Fibroblast of upper back skin (primary cell): ENCODE data around the gene NNT.
"Not testable (repeated sequence)": the region's sequence is repeated elsewhere in the genome, so short reads cannot be mapped to it uniquely, and the experiment has no call there.

ENCODE experiments used
- DNase-seq: peaks from one replicate; pipeline ENCODE4 v3.0.0-alpha.2; 2013

NNT gene

DNA sequence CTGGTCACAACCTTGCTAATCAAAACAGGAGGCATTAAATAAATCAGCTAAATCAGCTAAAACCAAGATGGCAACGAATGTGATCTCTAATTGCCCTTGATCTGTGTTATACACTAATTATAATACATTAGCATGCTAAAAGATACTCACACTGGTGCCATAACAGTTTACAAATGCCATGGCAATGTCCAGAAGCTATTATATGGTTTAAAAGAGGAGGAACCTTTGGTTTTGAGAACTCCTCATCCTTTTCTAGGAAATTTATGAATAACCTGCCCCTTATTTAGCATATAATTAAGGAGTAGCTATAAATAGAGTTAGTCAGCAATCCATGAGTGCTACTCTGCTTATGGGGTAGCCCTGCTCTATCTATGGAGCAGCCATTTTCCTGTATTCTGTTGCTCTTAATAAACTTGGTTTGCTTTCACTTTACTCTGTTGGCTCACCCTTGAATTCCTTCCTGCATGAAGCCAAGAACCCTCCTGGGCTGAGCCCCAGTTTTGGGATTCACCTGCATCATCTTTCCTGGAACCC, 18.7 kb upstream of the NNT start:
- DNase-seq = no peak

DNA sequence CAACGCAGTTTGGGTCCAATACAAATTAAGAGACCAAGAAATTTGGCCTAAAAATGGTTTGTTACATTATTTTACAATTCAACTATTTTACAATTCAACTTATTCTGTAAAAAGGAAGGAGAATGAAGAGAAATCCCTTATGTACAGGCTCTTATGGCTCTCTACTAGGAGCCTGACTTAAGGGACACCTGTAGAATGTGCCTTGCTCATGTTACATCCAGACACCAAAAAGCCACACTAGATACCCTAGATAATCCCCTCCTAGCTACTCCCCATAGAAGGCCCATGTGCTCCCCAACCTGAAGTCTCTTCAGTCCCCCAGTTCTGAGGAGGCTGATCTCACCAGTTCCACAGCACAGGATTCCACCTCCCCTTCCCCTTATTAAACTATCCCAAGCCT, 14.1 kb upstream of the NNT start:
- no peak for DNase-seq

DNA sequence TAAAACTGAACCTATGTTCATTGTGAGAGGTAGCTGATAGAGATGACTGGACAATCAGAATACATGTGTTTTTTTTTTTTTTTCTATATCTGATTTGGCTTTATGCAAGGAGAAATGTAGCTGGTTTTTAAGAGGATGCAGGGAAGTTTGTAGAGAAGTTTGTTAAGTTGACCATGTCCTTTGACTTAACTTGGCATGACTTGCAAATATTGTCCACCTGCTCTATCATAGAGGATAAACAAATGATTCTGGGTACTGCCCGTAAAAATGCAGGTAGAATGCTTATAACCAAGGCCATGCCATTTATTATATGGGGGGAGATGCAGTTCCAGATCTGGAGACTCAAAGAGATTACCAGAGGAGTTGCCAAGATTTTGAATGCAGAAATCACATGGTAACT, 13.7 kb upstream of the NNT start:
- no peak for DNase-seq

DNA sequence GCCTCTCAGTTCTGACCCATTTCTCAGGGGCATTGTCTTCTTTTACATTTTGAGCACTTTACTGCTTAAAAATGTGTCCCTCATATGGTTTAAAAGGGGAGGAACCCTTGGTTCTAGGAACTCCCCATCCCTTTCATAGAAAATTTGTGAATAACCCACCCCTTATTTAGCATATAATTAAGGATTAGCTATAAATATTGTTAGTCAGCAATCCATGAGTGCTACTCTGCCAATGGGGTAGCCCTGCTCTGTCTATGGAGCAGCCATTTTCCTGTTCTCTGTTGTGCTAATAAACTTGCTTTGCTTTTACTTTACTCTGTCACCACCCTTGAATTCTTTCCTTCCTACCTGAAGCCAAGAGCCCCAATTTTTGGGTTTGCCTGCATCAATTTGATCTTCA, 12.3 kb upstream of the NNT start:
- no peak for DNase-seq

DNA sequence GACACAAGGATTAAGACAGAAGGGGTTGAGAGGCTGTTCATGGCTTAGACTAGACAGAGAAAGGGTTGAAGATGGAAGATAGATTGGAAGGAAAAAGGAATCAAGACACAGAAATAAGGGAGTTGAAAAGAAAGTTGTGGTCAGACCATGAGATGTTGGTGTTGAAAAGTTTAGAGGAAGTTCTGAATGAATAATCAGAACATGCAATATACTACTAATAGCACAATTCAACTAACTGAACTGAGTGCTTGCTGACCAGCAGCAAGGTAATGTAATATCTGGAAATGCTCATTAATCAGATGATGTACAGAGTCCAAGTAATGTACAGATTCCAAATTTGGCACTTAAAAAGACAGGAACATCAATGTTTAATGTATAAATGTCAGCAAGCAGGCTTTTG, 10.6 kb upstream of the NNT start:
- DNase-seq = no peak

DNA sequence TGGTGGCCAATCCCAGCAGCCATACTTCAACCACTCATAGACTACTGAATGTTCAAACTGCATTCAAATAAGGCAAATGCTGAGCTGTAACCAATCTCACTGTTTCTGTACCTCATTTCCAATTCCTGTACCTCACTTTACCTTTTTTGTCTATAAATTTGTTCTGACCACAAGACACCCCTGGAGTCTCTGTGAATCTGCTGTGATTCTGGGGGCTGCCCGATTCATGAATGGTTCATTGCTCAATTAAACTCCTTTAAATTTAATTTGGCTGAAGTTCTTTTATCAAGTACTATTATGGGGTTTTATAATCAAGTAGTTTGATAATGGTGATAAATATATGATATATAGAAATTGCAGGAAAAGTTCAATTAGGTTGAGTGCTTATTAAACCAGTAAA, 4.1 kb upstream of the NNT start:
- not testable (repeated sequence) for DNase-seq

DNA sequence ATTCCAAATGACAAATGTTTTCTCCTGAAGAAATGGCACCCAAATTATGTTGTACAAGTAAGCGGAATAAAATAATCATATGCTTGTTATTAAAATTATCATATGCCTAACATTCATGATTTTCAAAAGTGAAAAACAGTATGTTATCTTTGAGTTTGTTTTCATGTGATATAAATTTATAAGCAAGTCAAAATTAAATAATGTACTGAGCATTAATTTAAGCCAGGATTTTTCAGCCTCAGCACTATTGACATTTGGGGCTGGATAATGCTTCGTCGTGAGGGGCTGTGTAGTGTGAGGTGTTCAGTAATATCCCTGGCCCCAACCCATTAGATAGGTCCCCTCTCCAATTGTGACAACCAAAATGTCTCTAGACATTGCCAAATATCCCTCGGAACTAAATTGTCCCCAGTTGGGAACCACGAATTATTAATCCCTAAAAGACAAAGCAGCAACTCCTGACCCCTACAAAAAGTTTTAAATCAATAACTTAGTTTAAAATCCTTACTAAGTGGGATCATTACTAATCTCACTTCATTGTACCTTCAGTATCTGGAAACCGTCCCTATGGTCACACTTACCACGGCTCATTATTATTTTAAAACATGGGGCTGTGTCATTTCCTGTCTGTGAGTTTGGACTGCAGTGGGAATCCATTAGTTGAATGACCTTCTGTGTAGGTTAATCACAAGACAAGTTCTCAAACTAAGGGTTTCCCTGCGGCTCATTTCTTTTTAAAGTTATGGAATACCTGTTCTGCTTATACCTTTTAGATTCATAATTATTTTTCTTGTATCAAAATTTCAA, 1.3 kb upstream of the NNT start:
- DNase-seq = peak; percentile 26

DNA sequence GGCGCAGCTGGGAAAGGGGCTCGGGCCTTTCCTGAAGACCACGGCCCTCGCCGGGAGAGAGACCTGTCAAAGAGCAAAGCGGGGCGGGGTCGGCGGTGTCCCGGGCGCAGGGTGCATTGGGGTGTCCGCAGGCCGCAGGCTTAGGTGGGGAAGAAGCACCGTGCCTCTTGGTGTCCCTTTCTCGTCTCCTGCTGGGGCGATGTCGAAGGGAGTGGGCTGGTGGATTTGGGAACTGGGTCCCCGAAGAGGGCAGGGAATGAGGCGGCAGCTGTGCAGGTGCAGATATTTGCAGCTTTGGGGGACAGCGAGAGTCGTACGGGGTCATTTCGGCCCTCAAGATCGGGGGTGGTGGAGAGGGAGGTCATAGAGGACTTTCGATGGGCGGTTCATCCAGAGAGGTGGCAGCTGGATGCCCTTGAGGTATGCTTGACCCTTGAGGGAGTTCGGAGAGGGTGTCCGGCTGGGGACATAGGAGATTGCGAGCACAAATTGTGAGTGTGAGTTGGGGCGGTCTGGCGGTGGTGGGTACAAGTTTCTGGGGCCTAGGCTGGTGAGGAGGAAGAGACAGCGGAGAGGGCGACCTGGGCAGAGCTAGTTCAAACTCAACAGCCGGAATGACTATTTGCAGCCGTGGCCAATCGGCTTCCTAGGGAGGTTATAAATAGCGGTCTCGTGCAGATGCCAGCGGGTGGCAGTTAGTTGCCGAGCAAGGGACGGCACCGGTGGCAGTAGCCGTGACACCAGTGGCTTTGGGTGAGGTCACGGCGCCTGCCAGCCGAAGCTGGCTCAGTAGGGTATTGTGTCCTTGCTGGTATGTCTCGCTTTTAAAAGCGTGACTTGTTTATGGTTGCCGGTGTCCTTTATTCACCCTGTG, 601 bp downstream of the NNT start:
- DNase-seq = peak; percentile 16

DNA sequence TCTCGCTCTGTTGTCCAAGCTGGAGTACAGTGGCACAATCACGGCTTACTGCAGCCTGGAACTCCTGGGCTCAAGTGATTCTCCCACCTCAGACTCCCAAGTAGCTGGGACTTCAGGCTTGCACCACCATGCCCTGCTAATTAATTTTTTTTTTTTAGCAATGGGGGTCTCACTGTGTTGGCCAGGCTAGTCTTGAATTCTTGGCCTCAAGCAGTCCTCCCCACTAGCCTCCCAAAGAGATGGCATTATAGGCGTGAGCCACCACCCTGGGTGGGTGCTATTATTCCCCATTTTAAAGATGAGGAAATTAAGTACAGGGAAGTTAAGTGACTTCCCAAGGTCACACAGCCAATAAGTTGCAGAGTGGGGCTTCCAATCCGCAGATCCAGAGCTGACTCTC, 1.7 kb downstream of the NNT start:
- DNase-seq = no peak

DNA sequence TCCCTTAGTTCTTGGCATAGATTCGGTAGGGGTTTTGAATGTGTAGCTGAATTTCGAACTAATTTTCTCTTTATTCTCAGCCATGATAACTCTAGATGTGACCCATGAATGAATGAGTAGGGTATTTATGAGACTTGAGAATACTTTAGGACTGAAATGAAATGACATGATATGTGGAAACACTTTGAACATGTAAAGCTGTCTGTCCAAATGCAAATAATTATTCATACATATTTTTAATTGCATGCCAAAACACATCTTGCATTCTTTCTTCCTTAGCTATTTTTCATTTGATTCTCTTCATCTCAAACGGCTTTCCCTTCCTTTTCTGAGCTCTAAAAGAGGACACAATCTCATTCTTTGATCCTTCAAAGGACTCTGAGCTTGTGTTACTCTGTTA, 3.4 kb downstream of the NNT start:
- DNase-seq = no peak

DNA sequence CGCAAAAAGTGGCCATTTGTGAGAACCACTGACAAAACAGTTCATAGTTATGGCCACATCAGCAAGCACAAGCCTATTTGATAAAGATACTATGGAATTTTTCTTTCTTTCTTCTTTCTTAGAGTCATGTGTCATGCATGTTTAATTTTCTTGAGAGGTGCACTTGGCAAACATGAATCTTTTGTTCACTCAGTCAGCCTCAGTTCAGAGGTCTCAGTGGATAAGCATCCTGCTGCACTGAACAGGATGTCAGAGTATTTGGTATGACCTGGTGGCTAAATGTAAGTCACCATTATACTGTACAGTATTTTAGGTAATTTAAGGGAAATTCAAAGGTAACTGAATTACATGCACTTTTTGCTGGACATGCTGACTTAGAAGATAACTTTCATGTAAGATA, 5.4 kb downstream of the NNT start:
- DNase-seq = no peak

DNA sequence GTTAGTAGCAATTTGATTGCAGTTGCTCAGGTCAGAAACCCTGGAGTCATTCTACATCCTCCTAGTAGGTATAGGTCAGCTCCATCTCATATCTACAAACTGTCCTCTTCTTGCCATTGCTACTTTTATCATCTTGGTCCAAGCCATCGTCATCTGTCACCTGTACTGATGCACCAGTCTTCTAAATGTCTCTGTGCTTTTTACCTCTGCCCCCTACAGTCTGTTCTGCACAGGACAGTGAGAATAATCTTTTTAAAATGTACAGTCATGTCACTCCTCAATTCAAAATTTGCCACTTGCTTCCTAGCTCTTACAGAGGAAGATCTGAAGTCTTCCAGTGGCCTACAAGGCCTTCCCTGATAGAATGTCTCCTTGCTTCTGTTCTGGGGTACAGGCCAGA, 6.8 kb downstream of the NNT start:
- DNase-seq = no peak

DNA sequence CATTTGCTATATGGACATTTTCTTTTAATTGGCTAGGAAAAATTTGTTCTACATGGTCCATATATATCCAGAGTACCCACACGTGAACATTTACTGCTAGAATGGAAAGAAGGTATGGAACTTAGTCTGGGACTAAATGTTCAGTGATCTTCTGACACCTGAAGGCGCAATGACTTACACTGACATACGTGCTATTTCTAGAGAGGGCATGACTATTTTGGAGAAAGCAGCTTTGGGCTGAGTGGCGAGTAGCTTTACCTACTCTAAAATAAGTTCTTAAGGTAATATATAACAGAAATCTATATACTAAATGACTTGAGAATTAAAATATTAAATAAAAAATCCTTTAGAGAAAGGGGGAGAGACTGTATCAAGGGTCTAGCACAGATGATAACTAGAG, 10.4 kb downstream of the NNT start:
- DNase-seq = no peak

DNA sequence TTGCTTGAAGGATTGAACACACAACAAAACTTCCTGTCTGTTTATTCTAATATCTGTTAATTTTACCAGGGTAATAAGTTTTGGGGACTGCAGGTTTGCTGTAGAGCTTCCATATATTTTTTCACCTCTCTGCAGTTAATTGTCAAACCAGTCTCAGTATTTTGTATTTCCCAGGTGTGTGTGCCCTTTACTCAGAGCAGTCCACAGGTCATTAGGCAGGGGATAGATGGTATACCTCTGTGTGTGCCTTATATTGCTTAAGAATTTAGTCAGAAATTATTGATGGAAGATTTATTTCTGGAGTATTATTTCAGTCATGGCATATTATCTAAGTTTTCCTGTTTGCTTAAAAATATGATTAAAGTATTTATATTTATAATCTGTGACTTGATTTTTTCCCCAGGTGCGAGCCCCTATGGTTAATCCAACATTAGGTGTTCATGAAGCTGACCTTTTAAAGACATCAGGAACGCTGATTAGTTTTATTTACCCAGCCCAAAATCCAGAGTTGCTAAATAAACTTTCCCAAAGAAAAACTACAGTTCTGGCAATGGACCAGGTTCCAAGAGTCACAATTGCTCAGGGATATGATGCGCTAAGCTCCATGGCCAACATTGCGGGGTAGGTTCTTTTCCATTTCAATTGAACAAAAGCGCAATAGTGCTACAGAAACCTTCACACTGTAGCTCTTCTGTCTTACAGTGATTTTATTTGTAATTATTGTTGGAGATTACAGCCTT, 12.6 kb downstream of the NNT start:
- no peak for DNase-seq

DNA sequence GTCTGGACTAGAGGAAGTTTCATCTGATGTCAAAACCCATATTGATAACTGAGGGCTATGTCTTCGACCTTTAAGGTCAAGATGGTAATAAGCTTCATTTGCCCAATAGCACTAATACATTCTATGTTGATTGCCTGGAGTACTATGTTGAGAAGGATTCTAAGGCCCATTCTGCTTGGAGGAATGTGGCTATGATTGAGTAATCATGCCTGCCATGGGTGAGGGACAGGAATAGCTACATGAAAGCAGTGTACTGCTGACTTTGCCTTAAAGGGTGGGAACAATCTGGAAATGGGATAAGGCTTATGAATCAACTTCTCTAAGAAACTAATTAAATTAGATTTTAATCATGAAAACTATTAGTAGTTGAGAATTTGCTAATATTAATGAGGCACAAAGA, 13.6 kb downstream of the NNT start:
- no peak for DNase-seq

DNA sequence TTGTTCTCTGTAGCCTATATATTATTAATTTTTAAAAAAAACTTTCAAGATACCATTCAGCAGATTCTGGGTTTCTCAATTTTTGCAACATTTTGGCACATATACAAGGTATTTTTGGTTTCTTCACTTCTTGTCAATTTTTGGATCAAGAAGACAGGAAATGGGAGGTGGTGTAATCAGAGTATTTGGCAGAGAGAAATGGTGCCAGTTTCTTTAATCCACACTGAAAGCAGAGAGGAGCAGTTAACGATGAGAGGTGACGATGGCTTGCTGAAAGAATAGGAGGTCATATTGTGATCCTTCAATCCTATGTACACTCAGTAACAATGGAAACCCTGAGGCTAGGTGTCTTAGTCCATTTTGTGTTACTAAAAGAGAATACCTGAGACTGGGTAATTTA, 16.4 kb downstream of the NNT start:
- DNase-seq = no peak

DNA sequence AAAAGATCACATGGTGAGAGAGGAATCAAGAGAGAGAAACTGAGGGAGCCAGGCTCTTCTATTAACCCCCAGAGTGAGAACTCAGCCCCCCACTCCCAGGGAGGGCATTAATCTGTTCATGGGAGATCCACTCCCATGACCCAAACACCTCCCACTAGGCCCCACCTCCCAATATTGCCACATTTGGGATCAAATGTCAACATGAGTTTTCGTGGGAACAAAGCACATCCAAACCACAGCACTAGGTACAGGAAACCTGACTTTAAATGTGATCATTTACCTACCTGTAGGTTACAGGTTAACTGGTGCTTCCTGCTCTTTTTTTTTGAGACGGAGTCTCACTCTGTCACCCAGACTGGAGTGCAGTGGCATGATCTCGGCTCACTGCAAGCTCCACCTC, 16.9 kb downstream of the NNT start:
- no peak for DNase-seq

DNA sequence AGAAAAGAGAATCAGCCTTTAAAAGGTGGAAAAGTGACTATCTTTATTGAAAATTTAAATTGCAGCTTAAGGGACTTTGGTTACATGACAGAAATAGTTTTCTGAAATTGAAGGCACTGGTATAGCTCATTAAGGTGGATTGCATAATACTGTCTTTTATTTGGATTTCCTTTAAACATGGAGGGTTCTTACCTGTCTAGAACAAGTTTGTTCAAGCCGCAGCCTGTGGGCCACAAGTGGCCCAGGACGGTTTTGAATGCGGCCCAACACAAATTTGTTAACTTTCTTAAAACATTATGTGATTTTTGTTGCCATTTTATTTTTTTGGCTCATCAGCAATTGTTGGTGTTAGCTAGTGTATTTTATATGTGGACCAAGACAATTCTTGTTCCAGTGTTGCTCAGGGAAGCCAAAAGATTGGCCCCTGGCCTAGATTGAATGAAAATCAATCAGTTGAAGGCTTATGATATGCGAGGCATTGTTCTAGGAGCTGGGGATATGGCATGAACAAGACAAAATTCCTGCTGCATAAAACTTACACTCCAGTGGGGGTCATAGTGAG, 18.0 kb downstream of the NNT start:
- DNase-seq = no peak

DNA sequence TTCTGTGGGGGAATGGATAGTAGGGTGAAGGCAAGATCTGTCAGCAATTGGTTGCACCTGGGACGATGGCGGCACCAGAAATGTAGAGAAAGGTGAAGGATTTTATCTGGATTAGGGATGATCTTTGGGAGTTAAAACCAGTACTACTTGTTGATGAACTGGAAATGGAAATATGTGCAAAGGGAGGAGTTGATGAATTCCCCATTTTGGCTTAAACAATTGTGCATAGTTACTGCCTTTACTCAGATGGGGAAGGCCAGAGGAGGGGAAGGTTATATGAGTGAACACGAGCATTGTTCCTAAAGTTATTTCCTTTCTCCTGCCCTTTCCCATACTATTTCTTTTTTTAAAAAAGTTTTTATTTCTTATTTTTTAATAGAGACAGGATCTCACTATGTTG, 19.1 kb downstream of the NNT start:
- DNase-seq = no peak

DNA sequence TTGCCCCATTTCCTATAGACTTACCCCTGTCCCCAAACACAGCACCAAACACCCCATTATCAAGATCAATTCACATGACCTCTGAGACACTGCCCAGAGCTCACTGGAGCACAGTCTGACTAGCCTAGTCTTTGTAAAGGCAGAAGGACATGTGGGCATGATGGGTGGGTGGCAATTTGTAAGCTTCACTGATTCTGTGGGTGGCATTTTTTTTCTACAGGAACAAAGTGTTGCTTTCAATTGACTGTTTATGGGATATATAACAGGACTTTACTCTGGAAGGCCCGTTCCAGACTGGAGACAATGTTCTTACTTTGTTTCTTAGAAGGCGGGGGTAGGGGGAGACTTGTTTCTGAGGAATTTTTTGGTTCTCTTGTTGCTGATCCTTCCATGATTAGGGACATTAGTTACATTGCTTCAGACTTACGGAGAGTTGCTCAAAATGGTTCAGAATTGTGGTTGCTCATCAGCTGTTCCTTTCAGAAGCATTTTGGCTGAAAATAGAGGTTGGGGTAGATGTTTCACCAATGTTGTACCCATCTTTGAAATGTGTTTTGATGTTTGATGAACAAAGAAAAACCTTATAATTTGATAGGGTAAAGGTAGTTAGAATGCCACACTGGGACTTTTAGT, 20.2 kb downstream of the NNT start:
- no peak for DNase-seq

DNA sequence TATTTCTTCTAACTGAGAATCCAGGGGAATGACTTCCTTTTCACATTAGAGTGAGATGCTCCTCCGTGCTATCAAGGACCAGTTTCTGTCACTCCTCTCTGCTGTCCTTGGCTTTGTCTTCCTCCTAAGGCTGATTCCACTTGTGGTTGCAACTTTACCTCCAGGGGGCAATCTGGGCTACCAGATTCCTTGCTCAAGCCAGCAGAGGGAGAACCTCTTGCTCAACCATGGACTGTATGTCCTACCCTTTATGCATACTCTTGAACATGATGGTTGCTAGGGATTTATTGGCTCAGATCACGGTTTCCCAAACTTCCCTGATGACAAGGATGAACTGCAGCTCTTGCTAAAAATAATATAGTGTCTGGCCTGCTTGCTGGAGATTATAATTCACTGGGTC, 24.0 kb downstream of the NNT start:
- peak; percentile 52 for DNase-seq

DNA sequence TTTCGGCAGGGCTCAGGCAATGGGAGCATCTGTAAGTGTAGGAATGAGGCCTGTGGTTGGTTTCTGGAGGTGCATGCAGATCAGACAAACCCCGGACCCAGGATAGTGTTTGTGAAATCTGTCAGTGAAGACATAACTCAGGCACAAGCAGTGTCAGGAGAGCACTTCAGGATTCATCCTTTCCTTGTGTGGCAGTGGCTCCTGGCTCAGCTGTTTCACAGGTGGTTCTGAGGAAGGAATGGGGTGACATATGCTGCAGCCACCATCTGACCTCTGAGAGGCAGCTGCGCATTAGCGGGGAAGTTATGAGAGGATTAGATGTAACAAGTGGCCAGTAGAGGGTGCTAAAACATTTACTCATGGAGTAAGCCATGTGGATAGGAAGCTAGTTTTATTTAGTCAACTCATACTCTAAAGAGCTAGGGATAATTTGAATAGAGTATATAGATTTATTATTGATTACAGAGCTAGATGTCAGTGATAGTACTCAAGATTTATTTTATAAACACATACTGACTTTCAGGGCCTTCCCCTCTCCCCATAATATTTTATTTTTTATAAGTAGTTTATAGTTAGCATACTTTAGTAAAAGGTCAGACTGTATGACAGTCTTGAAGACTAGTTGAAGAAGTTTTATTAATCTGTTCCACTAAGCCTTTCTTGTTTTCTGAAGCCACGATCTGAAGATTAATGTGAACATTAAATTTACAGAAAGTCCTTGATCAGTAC, 28.4 kb downstream of the NNT start:
- DNase-seq = peak; percentile 77
